Pancreas (tissue), 10 donors: Measurements from ENCODE around the gene ORAI3. TPM values are rescaled to one million over a fixed set of nuclear protein-coding genes. Genes with fewer than 3 reads are reported as not detected.

Experiments used
- ATAC-seq, 4 donors: fragments of 200-7000 bp; cut with Tn5 transposase; one replicate each; pipeline versions ENCODE4 v1.8.0 to v1.9.1; 2020; ENCODE audit warnings: mild to moderate bottlenecking in 4 of 4, moderate library complexity in 4 of 4
- DNase-seq, 6 donors: peaks; one replicate each; pipeline ENCODE4 v3.0.0-alpha.2; 2020
- FAIRE-seq: peaks from 2 replicates; lab custom pipeline; 2012; peaks lifted over from hg19 to GRCh38; lab: Jason Lieb, UNC
- H3K27ac ChIP-seq, 4 donors: fragments of 200-600 bp; sonication (generic); 1 replicate in 3 of 4; 2 replicates in 1 of 4; pipeline versions ENCODE4 v1.5.0 to v1.8.0; 2020
- H3K27me3 ChIP-seq, 4 donors: fragments of 200-600 bp; one replicate each; pipeline ENCODE4 v1.8.0; 2021
- H3K36me3 ChIP-seq, 3 donors: fragments of 200-600 bp; sonication (generic) in 1 of 3; one replicate each; pipeline versions ENCODE4 v1.5.0 to v1.8.0; 2020 to 2021
- H3K4me1 ChIP-seq, 3 donors: fragments of 200-600 bp; one replicate each; pipeline ENCODE4 v1.8.0; 2021
- H3K4me3 ChIP-seq, 4 donors: fragments of 200-600 bp; sonication (generic) in 2 of 4; one replicate each; pipeline versions ENCODE4 v1.5.0 to v1.8.0; 2020 to 2021
- H3K9me3 ChIP-seq, 4 donors: fragments of 200-600 bp; one replicate each; pipeline ENCODE4 v1.8.0; 2021
- CTCF ChIP-seq, 4 donors: fragments of 200-600 bp; sonication (generic) in 3 of 4; IDR thresholded peaks; one replicate each; pipeline versions ENCODE4 v1.5.0 to v1.8.0; 2021; ENCODE audit warnings: antibody characterized with exemption in 4 of 4
- WGBS, 2 donors: extraction: QIAGEN DNeasy Blood & Tissue Kit; methylation state at CpG; one replicate each; pipeline ENCODE4 v1.1.7; 2013; 5-methylcytosine and 5-hydroxymethylcytosine counted together
- intact Hi-C, 3 donors: fragments of 100-400 bp; cut with DNase I; formaldehyde crosslinking; loops; one replicate each; pipeline versions ENCODE4 v1.11.1 to v1.14.2; 2022
- polyA plus RNA-seq, 2 donors: library from polyadenylated mRNA; stranded (reverse); fragments of 200-250 nt; gene quantifications; one replicate each; pipeline ENCODE4 v1.2.3, GENCODE V29; 2013
- total RNA-seq, 6 donors: library from RNA; stranded (reverse); fragmentation: NEBNext Ultra II Directional in 4 of 6; extraction: Animal tissue kit (Norgen Biotek cat#: 25700) in 4 of 6; gene quantifications; one replicate each; pipeline versions ENCODE4 v1.2.1 to v1.2.4, GENCODE V29; 2021 to 2023
- donor health status: healthy with polysubstance abuse.
- donor health status: DM: no; HTN: no; CAD: no; lungs with moderate emphysema.
- donor health status: DM: no; HTN: no; CAD: no.
- donor health status: control.
- donor health status: control.
- donor health status: Bipolar disorder and iron deficiency.
- donor health status: DM: yes; HTN: yes; CAD: no.
- donor health status: DM: no; HTN: no; CAD: no.
- donor health status: DM: no; HTN: no; CAD: no.
- donor health status: DM: yes; HTN: yes; CAD: no.

The ORAI3 gene
- total and polyA plus RNA-seq, 8 donors, result 8.6 to 12.5 (median 10.4) TPM

- ATAC-seq, result no peak
- Histone ChIP-seq H3K4me1 (no peaks in the 10 kb centered on the region), H3K9me3 (no peaks in the 10 kb centered on the region), H3K27ac (no peak overlapping the region), H3K4me3 (no peak overlapping the region), H3K27me3 (no peaks in the 10 kb centered on the region), H3K36me3 (no peaks in the 10 kb centered on the region)
- no peak for TF ChIP-seq CTCF (IDR thresholded peaks at IDR 0.05)
- no peak for DNase-seq
- intact Hi-C loops, result loop anchor here in 1 of 3 donors (10.0 kb wide), 1 partner anchor 72 kb away; no protein-coding TSS in a partner anchor
- 80 to 85% methylated on average over 4 of the region's 4 CpGs for whole genome bisulfite sequencing, 2 donors
- FAIRE-seq, result no peak
Measured at GRCh38 chr16:30907064-30907463, 41.8 kb upstream of the ORAI3 start.

- WGBS, 2 donors, result 70 to 71% methylated on average over 18 of the region's 18 CpGs
- no peak for DNase-seq
- Histone ChIP-seq H3K27ac (no peak overlapping the region), H3K36me3 (no peaks in the 10 kb centered on the region), H3K27me3 (no peaks in the 10 kb centered on the region), H3K4me3 (no peak overlapping the region), H3K4me1 (no peaks in the 10 kb centered on the region), H3K9me3 (no peaks in the 10 kb centered on the region)
- no peak for ATAC-seq
- no peak for FAIRE-seq
- no peak for TF ChIP-seq CTCF (IDR thresholded peaks at IDR 0.05)
- intact Hi-C loops, result loop anchor here in 1 of 3 donors (5.0 to 10.0 kb wide), 2 partner anchors 63 to 246 kb away; no protein-coding TSS in a partner anchor
Measured at GRCh38 chr16:30910427-30911029, 38.3 kb upstream of the ORAI3 start.

- Histone ChIP-seq H3K4me3 (no peak overlapping the region), H3K36me3 (no peaks in the 10 kb centered on the region), H3K27ac (no peak overlapping the region), H3K27me3 (no peaks in the 10 kb centered on the region), H3K4me1 (no peaks in the 10 kb centered on the region), H3K9me3 (no peaks in the 10 kb centered on the region)
- no peak for TF ChIP-seq CTCF (IDR thresholded peaks at IDR 0.05)
- 78 to 85% methylated on average over 6 of the region's 6 CpGs for WGBS, 2 donors
- FAIRE-seq (no peak), DNase-seq (no peak), ATAC-seq (no peak)
- intact Hi-C loops, result loop anchor here in 1 of 3 donors (5.0 to 10.0 kb wide), 2 partner anchors 66 to 248 kb away; no protein-coding TSS in a partner anchor
Measured at GRCh38 chr16:30912794-30913412, 36.0 kb upstream of the ORAI3 start.

- ATAC-seq (no peak), FAIRE-seq (no peak), DNase-seq (no peak)
- no peak for TF ChIP-seq CTCF (IDR thresholded peaks at IDR 0.05)
- H3K4me1 ChIP-seq, result no peaks in the 10 kb centered on the region
- no peaks in the 10 kb centered on the region for H3K27me3 ChIP-seq
- no peak overlapping the region for H3K4me3 ChIP-seq
- WGBS, 2 donors, result 88 to 91% methylated on average over 3 of the region's 3 CpGs
- H3K36me3 ChIP-seq, result no peaks in the 10 kb centered on the region
- intact Hi-C loops, result loop anchor here in 2 of 3 donors (5.0 to 10.0 kb wide), 2 partner anchors 68 to 250 kb away; no protein-coding TSS in a partner anchor
- no peak overlapping the region for H3K27ac ChIP-seq
- H3K9me3 ChIP-seq, result no peaks in the 10 kb centered on the region
Measured at GRCh38 chr16:30914830-30915229, 34.0 kb upstream of the ORAI3 start.

- no peak for ATAC-seq
- Histone ChIP-seq H3K9me3 (no peaks in the 10 kb centered on the region), H3K4me3 (no peak overlapping the region), H3K36me3 (no peaks in the 10 kb centered on the region), H3K4me1 (no peaks in the 10 kb centered on the region), H3K27me3 (no peaks in the 10 kb centered on the region), H3K27ac (no peak overlapping the region)
- FAIRE-seq, result no peak
- intact Hi-C loops, result loop anchor here in 2 of 3 donors (5.0 to 10.0 kb wide), 2 partner anchors 71 to 254 kb away; no protein-coding TSS in a partner anchor
- 65 to 78% methylated on average over 1 of the region's 1 CpG for WGBS, 2 donors
- TF ChIP-seq CTCF (IDR thresholded peaks at IDR 0.05), result no peak
- DNase-seq, result no peak
Measured at GRCh38 chr16:30918614-30919013, 30.3 kb upstream of the ORAI3 start.
